HEK293 (cell line): ENCODE data around the gene DNAJB2.
A peak's percentile ranks its signal among the peaks of the same experiment; 100 is the strongest.

ENCODE experiments used
- HOXA7 ChIP-seq: sonication (generic); formaldehyde crosslinking; IDR thresholded peaks from 2 replicates; pipeline ENCODE4 v1.8.1; 2022; ENCODE audit warnings: missing genetic modification reagents, borderline replicate concordance
- HOXC10 ChIP-seq: sonication (generic); formaldehyde crosslinking; IDR thresholded peaks from 2 replicates; pipeline ENCODE4 v1.8.1; 2023; ENCODE audit warnings: mild to moderate bottlenecking, missing genetic modification reagents
- IKZF3 ChIP-seq: fragments of 450-650 bp; IDR thresholded peaks from 2 replicates; pipeline ENCODE4 v1.5.0; 2018; ENCODE audit warnings: missing biosample characterization, mild to moderate bottlenecking, missing genetic modification characterization, moderate library complexity
- PRDM1 ChIP-seq: fragments of 450-650 bp; formaldehyde crosslinking; IDR thresholded peaks from 2 replicates; pipeline ENCODE4; 2016; ENCODE audit warnings: missing biosample characterization, missing genetic modification characterization
- PRDM10 ChIP-seq: fragments of 450-650 bp; formaldehyde crosslinking; IDR thresholded peaks from 2 replicates; pipeline ENCODE4 v1.5.1; 2016; ENCODE audit warnings: missing biosample characterization, missing genetic modification characterization
- SCRT2 ChIP-seq: fragments of 450-650 bp; formaldehyde crosslinking; IDR thresholded peaks from 2 replicates; pipeline ENCODE4 v1.5.1; 2016; ENCODE audit warnings: missing biosample characterization, missing genetic modification characterization
- SP7 ChIP-seq: fragments of 450-650 bp; formaldehyde crosslinking; IDR thresholded peaks from 2 replicates; pipeline ENCODE4 v1.5.1; 2016; ENCODE audit warnings: missing biosample characterization, missing genetic modification characterization
- ZBTB17 ChIP-seq: fragments of 450-650 bp; formaldehyde crosslinking; IDR thresholded peaks from 2 replicates; pipeline ENCODE4 v1.5.1; 2016; ENCODE audit warnings: missing biosample characterization, missing genetic modification characterization
- ZNF112 ChIP-seq: fragments of 450-650 bp; formaldehyde crosslinking; IDR thresholded peaks from 2 replicates; pipeline ENCODE4 v1.5.0; 2017; ENCODE audit warnings: missing biosample characterization, missing genetic modification characterization
- ZNF239 ChIP-seq: fragments of 450-650 bp; formaldehyde crosslinking; IDR thresholded peaks from 2 replicates; pipeline ENCODE4 v1.5.1; 2016; ENCODE audit warnings: missing biosample characterization, missing genetic modification characterization
- ZNF248 ChIP-seq: fragments of 450-650 bp; formaldehyde crosslinking; IDR thresholded peaks from 2 replicates; pipeline ENCODE4 v1.5.1; 2017; ENCODE audit warnings: missing biosample characterization, missing genetic modification characterization
- ZNF391 ChIP-seq: fragments of 450-650 bp; formaldehyde crosslinking; IDR thresholded peaks from 2 replicates; pipeline ENCODE4 v1.5.1; 2016; ENCODE audit warnings: low read depth, missing biosample characterization, missing genetic modification characterization, borderline replicate concordance
- ZNF555 ChIP-seq: fragments of 450-650 bp; formaldehyde crosslinking; conservative IDR thresholded peaks from 2 replicates; pipeline ENCODE4 v1.5.1; 2017; ENCODE audit warnings: missing biosample characterization, mild to moderate bottlenecking, missing genetic modification characterization, inconsistent platforms
- ZNF677 ChIP-seq: fragments of 450-650 bp; IDR thresholded peaks from 2 replicates; pipeline ENCODE4 v1.5.0; 2018; ENCODE audit warnings: missing biosample characterization, mild to moderate bottlenecking, missing genetic modification characterization, moderate library complexity
- ZNF704 ChIP-seq: fragments of 450-650 bp; formaldehyde crosslinking; IDR thresholded peaks from 2 replicates; pipeline ENCODE4 v1.5.1; 2016; ENCODE audit warnings: missing biosample characterization, missing genetic modification characterization
- ZXDB ChIP-seq: fragments of 450-650 bp; formaldehyde crosslinking; IDR thresholded peaks from 2 replicates; pipeline ENCODE4 v1.5.1; 2016; ENCODE audit warnings: missing biosample characterization, missing genetic modification characterization
- TF ChIP-seq, protein P1 (sequence below): fragments of 450-650 bp; formaldehyde crosslinking; IDR thresholded peaks from 2 replicates; pipeline ENCODE4 v1.5.1; 2016; ENCODE audit warnings: missing biosample characterization, missing genetic modification characterization
- TF ChIP-seq, protein P2 (sequence below): fragments of 450-650 bp; formaldehyde crosslinking; IDR thresholded peaks from 2 replicates; pipeline ENCODE4 v1.5.1; 2017; ENCODE audit warnings: missing biosample characterization, missing genetic modification characterization
- TF ChIP-seq, protein P3 (sequence below): fragments of 450-650 bp; formaldehyde crosslinking; IDR thresholded peaks from 2 replicates; pipeline ENCODE4 v1.5.1; 2016; ENCODE audit warnings: missing biosample characterization, missing genetic modification characterization
- TF ChIP-seq, protein P4 (sequence below): fragments of 450-650 bp; formaldehyde crosslinking; IDR thresholded peaks from 2 replicates; pipeline ENCODE4 v1.5.1; 2016; ENCODE audit warnings: missing biosample characterization, missing genetic modification characterization
- TF ChIP-seq, protein P5 (sequence below): fragments of 450-650 bp; formaldehyde crosslinking; IDR thresholded peaks from 2 replicates; pipeline ENCODE4 v1.5.1; 2016; ENCODE audit warnings: missing biosample characterization, missing genetic modification characterization
- TF ChIP-seq, protein P6 (sequence below): fragments of 450-650 bp; formaldehyde crosslinking; IDR thresholded peaks from 2 replicates; pipeline ENCODE4 v1.5.1; 2016; ENCODE audit warnings: missing biosample characterization, missing genetic modification characterization

DNAJB2 gene

GRCh38 chr2:219254590-219255201, 24.5 kb upstream of the DNAJB2 start (continued):
- TF ChIP-seq, protein P1, sequence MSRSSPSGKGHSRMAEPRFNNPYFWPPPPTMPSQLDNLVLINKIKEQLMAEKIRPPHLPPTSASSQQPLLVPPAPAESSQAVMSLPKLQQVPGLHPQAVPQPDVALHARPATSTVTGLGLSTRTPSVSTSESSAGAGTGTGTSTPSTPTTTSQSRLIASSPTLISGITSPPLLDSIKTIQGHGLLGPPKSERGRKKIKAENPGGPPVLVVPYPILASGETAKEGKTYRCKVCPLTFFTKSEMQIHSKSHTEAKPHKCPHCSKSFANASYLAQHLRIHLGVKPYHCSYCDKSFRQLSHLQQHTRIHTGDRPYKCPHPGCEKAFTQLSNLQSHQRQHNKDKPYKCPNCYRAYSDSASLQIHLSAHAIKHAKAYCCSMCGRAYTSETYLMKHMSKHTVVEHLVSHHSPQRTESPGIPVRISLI (tag by site-specific recombination) = no peak
- TF ChIP-seq ZBTB17 (tag by site-specific recombination) = peak; percentile 43; the same call in 1 of the 2 replicates
- TF ChIP-seq ZNF248 (tag by site-specific recombination) = no peak
- TF ChIP-seq PRDM1 (tag by site-specific recombination) = peak; percentile 86
- no peak for TF ChIP-seq HOXC10
- TF ChIP-seq, protein P2, sequence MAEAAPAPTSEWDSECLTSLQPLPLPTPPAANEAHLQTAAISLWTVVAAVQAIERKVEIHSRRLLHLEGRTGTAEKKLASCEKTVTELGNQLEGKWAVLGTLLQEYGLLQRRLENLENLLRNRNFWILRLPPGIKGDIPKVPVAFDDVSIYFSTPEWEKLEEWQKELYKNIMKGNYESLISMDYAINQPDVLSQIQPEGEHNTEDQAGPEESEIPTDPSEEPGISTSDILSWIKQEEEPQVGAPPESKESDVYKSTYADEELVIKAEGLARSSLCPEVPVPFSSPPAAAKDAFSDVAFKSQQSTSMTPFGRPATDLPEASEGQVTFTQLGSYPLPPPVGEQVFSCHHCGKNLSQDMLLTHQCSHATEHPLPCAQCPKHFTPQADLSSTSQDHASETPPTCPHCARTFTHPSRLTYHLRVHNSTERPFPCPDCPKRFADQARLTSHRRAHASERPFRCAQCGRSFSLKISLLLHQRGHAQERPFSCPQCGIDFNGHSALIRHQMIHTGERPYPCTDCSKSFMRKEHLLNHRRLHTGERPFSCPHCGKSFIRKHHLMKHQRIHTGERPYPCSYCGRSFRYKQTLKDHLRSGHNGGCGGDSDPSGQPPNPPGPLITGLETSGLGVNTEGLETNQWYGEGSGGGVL (tag by site-specific recombination) = no peak
- no peak for TF ChIP-seq SP7 (tag by site-specific recombination)
- TF ChIP-seq ZNF704 (tag by site-specific recombination) = no peak
- TF ChIP-seq, protein P3, sequence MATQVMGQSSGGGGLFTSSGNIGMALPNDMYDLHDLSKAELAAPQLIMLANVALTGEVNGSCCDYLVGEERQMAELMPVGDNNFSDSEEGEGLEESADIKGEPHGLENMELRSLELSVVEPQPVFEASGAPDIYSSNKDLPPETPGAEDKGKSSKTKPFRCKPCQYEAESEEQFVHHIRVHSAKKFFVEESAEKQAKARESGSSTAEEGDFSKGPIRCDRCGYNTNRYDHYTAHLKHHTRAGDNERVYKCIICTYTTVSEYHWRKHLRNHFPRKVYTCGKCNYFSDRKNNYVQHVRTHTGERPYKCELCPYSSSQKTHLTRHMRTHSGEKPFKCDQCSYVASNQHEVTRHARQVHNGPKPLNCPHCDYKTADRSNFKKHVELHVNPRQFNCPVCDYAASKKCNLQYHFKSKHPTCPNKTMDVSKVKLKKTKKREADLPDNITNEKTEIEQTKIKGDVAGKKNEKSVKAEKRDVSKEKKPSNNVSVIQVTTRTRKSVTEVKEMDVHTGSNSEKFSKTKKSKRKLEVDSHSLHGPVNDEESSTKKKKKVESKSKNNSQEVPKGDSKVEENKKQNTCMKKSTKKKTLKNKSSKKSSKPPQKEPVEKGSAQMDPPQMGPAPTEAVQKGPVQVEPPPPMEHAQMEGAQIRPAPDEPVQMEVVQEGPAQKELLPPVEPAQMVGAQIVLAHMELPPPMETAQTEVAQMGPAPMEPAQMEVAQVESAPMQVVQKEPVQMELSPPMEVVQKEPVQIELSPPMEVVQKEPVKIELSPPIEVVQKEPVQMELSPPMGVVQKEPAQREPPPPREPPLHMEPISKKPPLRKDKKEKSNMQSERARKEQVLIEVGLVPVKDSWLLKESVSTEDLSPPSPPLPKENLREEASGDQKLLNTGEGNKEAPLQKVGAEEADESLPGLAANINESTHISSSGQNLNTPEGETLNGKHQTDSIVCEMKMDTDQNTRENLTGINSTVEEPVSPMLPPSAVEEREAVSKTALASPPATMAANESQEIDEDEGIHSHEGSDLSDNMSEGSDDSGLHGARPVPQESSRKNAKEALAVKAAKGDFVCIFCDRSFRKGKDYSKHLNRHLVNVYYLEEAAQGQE (tag by site-specific recombination) = no peak
- TF ChIP-seq HOXA7 (CRISPR knock-in tag) = no peak
- TF ChIP-seq, protein P4, sequence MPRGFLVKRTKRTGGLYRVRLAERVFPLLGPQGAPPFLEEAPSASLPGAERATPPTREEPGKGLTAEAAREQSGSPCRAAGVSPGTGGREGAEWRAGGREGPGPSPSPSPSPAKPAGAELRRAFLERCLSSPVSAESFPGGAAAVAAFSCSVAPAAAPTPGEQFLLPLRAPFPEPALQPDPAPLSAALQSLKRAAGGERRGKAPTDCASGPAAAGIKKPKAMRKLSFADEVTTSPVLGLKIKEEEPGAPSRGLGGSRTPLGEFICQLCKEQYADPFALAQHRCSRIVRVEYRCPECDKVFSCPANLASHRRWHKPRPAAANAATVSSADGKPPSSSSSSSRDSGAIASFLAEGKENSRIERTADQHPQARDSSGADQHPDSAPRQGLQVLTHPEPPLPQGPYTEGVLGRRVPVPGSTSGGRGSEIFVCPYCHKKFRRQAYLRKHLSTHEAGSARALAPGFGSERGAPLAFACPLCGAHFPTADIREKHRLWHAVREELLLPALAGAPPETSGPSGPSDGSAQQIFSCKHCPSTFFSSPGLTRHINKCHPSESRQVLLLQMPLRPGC (tag by site-specific recombination) = no peak
- TF ChIP-seq ZNF391 = no peak
- TF ChIP-seq ZNF239 (tag by site-specific recombination) = no peak
- TF ChIP-seq, protein P5, sequence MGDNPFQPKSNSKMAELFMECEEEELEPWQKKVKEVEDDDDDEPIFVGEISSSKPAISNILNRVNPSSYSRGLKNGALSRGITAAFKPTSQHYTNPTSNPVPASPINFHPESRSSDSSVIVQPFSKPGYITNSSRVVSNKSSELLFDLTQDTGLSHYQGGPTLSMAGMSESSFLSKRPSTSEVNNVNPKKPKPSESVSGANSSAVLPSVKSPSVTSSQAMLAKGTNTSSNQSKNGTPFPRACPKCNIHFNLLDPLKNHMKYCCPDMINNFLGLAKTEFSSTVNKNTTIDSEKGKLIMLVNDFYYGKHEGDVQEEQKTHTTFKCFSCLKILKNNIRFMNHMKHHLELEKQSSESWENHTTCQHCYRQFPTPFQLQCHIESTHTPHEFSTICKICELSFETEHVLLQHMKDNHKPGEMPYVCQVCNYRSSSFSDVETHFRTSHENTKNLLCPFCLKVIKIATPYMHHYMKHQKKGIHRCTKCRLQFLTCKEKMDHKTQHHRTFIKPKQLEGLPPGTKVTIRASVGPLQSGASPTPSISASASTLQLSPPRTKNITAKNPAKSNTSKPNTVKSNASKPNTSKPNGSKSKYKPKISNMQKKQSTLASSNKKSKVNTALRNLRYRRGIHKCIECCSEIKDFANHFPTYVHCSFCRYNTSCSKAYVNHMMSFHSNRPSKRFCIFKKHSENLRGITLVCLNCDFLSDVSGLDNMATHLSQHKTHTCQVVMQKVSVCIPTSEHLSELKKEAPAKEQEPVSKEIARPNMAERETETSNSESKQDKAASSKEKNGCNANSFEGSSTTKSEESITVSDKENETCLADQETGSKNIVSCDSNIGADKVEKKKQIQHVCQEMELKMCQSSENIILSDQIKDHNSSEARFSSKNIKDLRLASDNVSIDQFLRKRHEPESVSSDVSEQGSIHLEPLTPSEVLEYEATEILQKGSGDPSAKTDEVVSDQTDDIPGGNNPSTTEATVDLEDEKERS (tag by site-specific recombination) = no peak
- peak; percentile 39; the same call in 1 of the 2 replicates for TF ChIP-seq PRDM10
- TF ChIP-seq, protein P6, sequence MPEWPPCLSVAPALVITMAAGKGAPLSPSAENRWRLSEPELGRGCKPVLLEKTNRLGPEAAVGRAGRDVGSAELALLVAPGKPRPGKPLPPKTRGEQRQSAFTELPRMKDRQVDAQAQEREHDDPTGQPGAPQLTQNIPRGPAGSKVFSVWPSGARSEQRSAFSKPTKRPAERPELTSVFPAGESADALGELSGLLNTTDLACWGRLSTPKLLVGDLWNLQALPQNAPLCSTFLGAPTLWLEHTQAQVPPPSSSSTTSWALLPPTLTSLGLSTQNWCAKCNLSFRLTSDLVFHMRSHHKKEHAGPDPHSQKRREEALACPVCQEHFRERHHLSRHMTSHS (tag by site-specific recombination) = no peak
- no peak for TF ChIP-seq ZNF555 (tag by site-specific recombination)
- no peak for TF ChIP-seq SCRT2 (tag by site-specific recombination)
- no peak for TF ChIP-seq ZXDB (tag by site-specific recombination)
- TF ChIP-seq ZNF677 (tag by site-specific recombination) = no peak
- TF ChIP-seq IKZF3 (tag by site-specific recombination) = no peak
- no peak for TF ChIP-seq ZNF112 (tag by site-specific recombination)
